H1 (cell line): ENCODE data around the gene CGB5. TPM values are rescaled to one million over a fixed set of nuclear protein-coding genes. Genes with fewer than 3 reads are reported as not detected.
"Not testable (repeated sequence)": the region's sequence is repeated elsewhere in the genome, so short reads cannot be mapped to it uniquely, and the experiment has no call there.

Experiments
- CTCF ChIA-PET: fragments of 300-600 bp; sonication (Branson Sonifier 250); formaldehyde crosslinking; loops from one replicate; lab custom pipeline; 2021; ENCODE audit not compliant: partially characterized antibody; lab: Charles Lee
- POLR2A ChIA-PET: fragments of 300-600 bp; sonication (Branson Sonifier 250); formaldehyde crosslinking; loops from one replicate; lab custom pipeline; 2021; ENCODE audit warnings: inconsistent platforms; ENCODE audit not compliant: partially characterized antibody; lab: Charles Lee
- DNase-seq, 2 experiments: peaks; one replicate each; pipeline versions ENCODE4 v3.0.0 to v3.0.0-alpha.2; 2010 to 2022; ENCODE audit warnings: low spot score in 2 of 2, low read depth in 1 of 2, mixed read lengths in 1 of 2
- FAIRE-seq: peaks from 2 replicates; lab custom pipeline; 2011; peaks lifted over from hg19 to GRCh38; lab: Jason Lieb, UNC
- H2AFZ ChIP-seq: 2 replicates; pipeline ENCODE4 v1.8.1; 2012; ENCODE audit warnings: low read length, inconsistent platforms
- H2AK5ac ChIP-seq: 2 replicates; pipeline ENCODE4 v1.6.1; 2013; ENCODE audit warnings: low read depth, low read length
- H2BK120ac ChIP-seq: replicated peaks from 2 replicates; pipeline ENCODE3; 2013; ENCODE audit warnings: low read depth, low read length, inconsistent platforms
- H2BK12ac ChIP-seq: 2 replicates; pipeline ENCODE4 v1.6.1; 2013; ENCODE audit warnings: low read depth, low read length
- H2BK15ac ChIP-seq: 2 replicates; pipeline ENCODE4 v1.6.1; 2013; ENCODE audit warnings: low read length
- H2BK20ac ChIP-seq: 2 replicates; pipeline ENCODE4 v1.6.1; 2013; ENCODE audit warnings: low read length
- H2BK5ac ChIP-seq: 2 replicates; pipeline ENCODE4 v1.6.1; 2013; ENCODE audit warnings: low read depth, low read length
- H3K14ac ChIP-seq: 2 replicates; pipeline ENCODE4 v1.6.1; 2013; ENCODE audit warnings: inconsistent platforms; ENCODE audit not compliant: insufficient read length
- H3K18ac ChIP-seq: 2 replicates; pipeline ENCODE4 v1.6.1; 2013; ENCODE audit warnings: low read length; ENCODE audit errors: extremely low read depth
- H3K23ac ChIP-seq: 2 replicates; pipeline ENCODE4 v1.6.1; 2013; ENCODE audit warnings: inconsistent platforms; ENCODE audit not compliant: insufficient read length
- H3K23me2 ChIP-seq: 2 replicates; pipeline ENCODE4 v1.6.1; 2013; ENCODE audit warnings: low read depth, low read length
- H3K27ac ChIP-seq: 2 replicates; pipeline ENCODE4 v1.6.1; 2011; ENCODE audit warnings: low read depth, low read length, inconsistent platforms
- H3K27me3 ChIP-seq, 4 experiments: replicated peaks in 1 of 4; 1 replicate in 1 of 4; 2 replicates in 3 of 4; pipeline versions ENCODE4 v1.6.1 to v1.8.1; 2011 to 2013; ENCODE audit warnings: low read length in 3 of 4, mild to moderate bottlenecking in 3 of 4, inconsistent platforms in 2 of 4, mixed read lengths in 2 of 4, moderate library complexity in 1 of 4; ENCODE audit not compliant: control insufficient read depth in 3 of 4, insufficient read depth in 3 of 4; ENCODE audit errors: extremely low read depth in 1 of 4
- H3K36me3 ChIP-seq, 4 experiments: 2 replicates each; pipeline versions ENCODE4 v1.6.1 to v1.8.1; 2011 to 2013; ENCODE audit warnings: mild to moderate bottlenecking in 4 of 4, low read length in 3 of 4, moderate library complexity in 2 of 4, control low read depth in 1 of 4, inconsistent platforms in 1 of 4; ENCODE audit not compliant: insufficient read depth in 4 of 4, control insufficient read depth in 2 of 4
- H3K4ac ChIP-seq: replicated peaks from 2 replicates; pipeline ENCODE3; 2013; ENCODE audit warnings: low read length, low read depth, mixed read lengths, inconsistent platforms; ENCODE audit not compliant: insufficient read length
- H3K4me1 ChIP-seq, 4 experiments: replicated peaks in 1 of 4; 1 replicate in 1 of 4; 2 replicates in 3 of 4; pipeline versions ENCODE4 v1.6.1 to v1.8.1; 2011 to 2013; ENCODE audit warnings: low read length in 3 of 4, inconsistent platforms in 2 of 4, mixed read lengths in 1 of 4; ENCODE audit not compliant: insufficient read depth in 4 of 4, control insufficient read depth in 3 of 4
- H3K4me2 ChIP-seq, 2 experiments: 2 replicates each; pipeline versions ENCODE4 v1.6.1 to v1.8.1; 2011 to 2013; ENCODE audit warnings: low read depth in 2 of 2, low read length in 2 of 2, control low read depth in 1 of 2, inconsistent platforms in 1 of 2, mild to moderate bottlenecking in 1 of 2; ENCODE audit not compliant: insufficient read depth in 1 of 2
- H3K4me3 ChIP-seq, 4 experiments: fragments of 200-600, 300-600 bp in 1 of 4; sonication (generic), shearing (Covaris generic), sonication (Bioruptor Twin) in 1 of 4; 2 replicates each; pipeline versions ENCODE4 v1.5.1 to v1.8.1; 2011 to 2016; ENCODE audit warnings: low read length in 4 of 4, low read depth in 3 of 4, control low read depth in 2 of 4, inconsistent platforms in 2 of 4, mild to moderate bottlenecking in 2 of 4, mixed read lengths in 1 of 4, moderate library complexity in 1 of 4; ENCODE audit not compliant: insufficient read depth in 2 of 4; ENCODE audit errors: extremely low read depth in 1 of 4
- H3K56ac ChIP-seq: replicated peaks from 2 replicates; pipeline ENCODE3; 2013; ENCODE audit warnings: low read depth, mild to moderate bottlenecking, mixed read lengths, low read length, inconsistent platforms; ENCODE audit not compliant: insufficient read length
- H3K79me1 ChIP-seq: 2 replicates; pipeline ENCODE4 v1.6.1; 2013; ENCODE audit warnings: low read depth, low read length, control low read depth
- H3K79me2 ChIP-seq, 2 experiments: 2 replicates each; pipeline versions ENCODE4 v1.6.1 to v1.8.1; 2012 to 2013; ENCODE audit warnings: low read length in 2 of 2, mild to moderate bottlenecking in 2 of 2, inconsistent platforms in 1 of 2; ENCODE audit not compliant: insufficient read depth in 2 of 2, control insufficient read depth in 1 of 2
- H3K9ac ChIP-seq, 4 experiments: replicated peaks in 1 of 4; 1 replicate in 1 of 4; 2 replicates in 3 of 4; pipeline versions ENCODE4 v1.6.1 to v1.8.1; 2011 to 2013; ENCODE audit warnings: low read depth in 3 of 4, low read length in 3 of 4, control low read depth in 2 of 4, mild to moderate bottlenecking in 2 of 4, moderate library complexity in 2 of 4, inconsistent platforms in 1 of 4; ENCODE audit errors: extremely low read depth in 1 of 4
- H3K9me3 ChIP-seq, 2 experiments: 2 replicates each; pipeline versions ENCODE4 v1.6.1 to v1.8.1; 2012 to 2013; ENCODE audit warnings: mild to moderate bottlenecking in 2 of 2, moderate library complexity in 2 of 2, control low read depth in 1 of 2, inconsistent platforms in 1 of 2, low read depth in 1 of 2, low read length in 1 of 2, mixed read lengths in 1 of 2; ENCODE audit not compliant: insufficient read depth in 2 of 2
- H4K20me1 ChIP-seq, 2 experiments: replicated peaks in 1 of 2; 2 replicates each; pipeline versions ENCODE3 to v1.8.1; 2011 to 2013; ENCODE audit warnings: inconsistent platforms in 2 of 2, low read length in 2 of 2, mild to moderate bottlenecking in 1 of 2; ENCODE audit not compliant: insufficient read depth in 2 of 2, control insufficient read depth in 1 of 2
- H4K5ac ChIP-seq: 2 replicates; pipeline ENCODE4 v1.6.1; 2013; ENCODE audit warnings: low read length, low read depth, mixed read lengths, inconsistent platforms; ENCODE audit not compliant: insufficient read length
- H4K8ac ChIP-seq: 2 replicates; pipeline ENCODE4 v1.8.0; 2013; ENCODE audit warnings: mild to moderate bottlenecking, moderate library complexity, low read length, inconsistent platforms; ENCODE audit not compliant: insufficient read depth; ENCODE audit errors: extremely low read depth
- H4K91ac ChIP-seq: replicated peaks from 2 replicates; pipeline ENCODE3; 2013; ENCODE audit warnings: low read length, mixed read lengths, inconsistent platforms; ENCODE audit not compliant: insufficient read length
- WGBS, 2 experiments: shearing (Covaris generic) in 1 of 2; methylation state at CpG; one replicate each; pipeline versions ENCODE4 v1.1.6 to v1.1.7; 2013 to 2015; ENCODE audit warnings: low lambda C conversion rate in 2 of 2, mixed read lengths in 2 of 2, inconsistent platforms in 1 of 2, low coverage in 1 of 2, missing lambda C conversion rate in 1 of 2; ENCODE audit not compliant: insufficient replicate concordance in 2 of 2, insufficient coverage in 1 of 2, insufficient read length in 1 of 2; ENCODE audit errors: extremely low coverage in 1 of 2, missing lambda C conversion rate in 1 of 2; 5-methylcytosine and 5-hydroxymethylcytosine counted together
- polyA plus RNA-seq, 7 experiments: library from polyadenylated mRNA; depleted of rRNA in 3 of 7; stranded (reverse) in 5 of 7; unstranded in 2 of 7; fragments of >200 nt in 5 of 7; fragments of 200-250 nt in 2 of 7; gene quantifications; 1 replicate in 5 of 7; 2 replicates in 1 of 7; 4 replicates in 1 of 7; pipeline versions ENCODE4 v1.2.1 to v1.2.3, GENCODE V29; 2011 to 2013; ENCODE audit warnings: missing spikeins in 2 of 7, mixed read lengths in 2 of 7
- total RNA-seq: library from RNA; stranded (reverse); fragmentation: NEBNext Ultra II Directional; extraction: Animal tissue kit (Norgen Biotek cat#: 25700); gene quantifications from 2 replicates; pipeline ENCODE4 v1.2.1, GENCODE V29; 2021

The CGB5 gene
- total and polyA plus RNA-seq, 2 of the 8 experiments (the other 6 are each of a cell fraction or from before 2014, with no cell fraction given), result 0.63 to 0.68 TPM

DNA sequence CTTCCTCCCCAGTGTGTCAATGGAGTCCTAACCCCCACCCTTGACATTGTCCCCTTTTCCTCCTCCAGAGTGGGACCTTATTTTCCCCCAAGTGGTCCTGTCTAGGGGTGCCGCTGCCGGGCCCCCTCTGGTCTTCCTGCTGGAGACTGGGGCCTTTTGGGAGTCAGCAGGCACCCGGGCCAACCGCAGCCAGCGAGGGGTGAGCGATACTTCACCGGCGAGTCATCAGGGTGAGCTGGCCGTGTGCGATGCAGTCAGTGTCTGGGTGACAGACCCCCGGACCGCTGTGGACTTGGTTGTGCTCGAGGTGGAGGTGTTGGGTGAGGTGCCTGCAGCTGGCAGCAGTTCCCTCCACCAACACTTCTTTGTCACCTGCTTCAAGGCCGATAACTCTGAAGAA lies 13.9 kb upstream of the CGB5 start:
- H2BK5ac ChIP-seq, H3K18ac ChIP-seq, H3K23me2 ChIP-seq, H3K4me1 ChIP-seq, H3K27ac ChIP-seq, H3K36me3 ChIP-seq, H2BK15ac ChIP-seq, H2AK5ac ChIP-seq, H2BK12ac ChIP-seq, POLR2A ChIA-PET, H4K8ac ChIP-seq, H3K14ac ChIP-seq, FAIRE-seq, H3K4me2 ChIP-seq, H2AFZ ChIP-seq, H3K4me3 ChIP-seq, H3K79me2 ChIP-seq, H3K4ac ChIP-seq, H3K23ac ChIP-seq, H4K5ac ChIP-seq, DNase-seq, H4K91ac ChIP-seq, H2BK120ac ChIP-seq, H3K9me3 ChIP-seq, H2BK20ac ChIP-seq, H3K56ac ChIP-seq, H4K20me1 ChIP-seq, H3K79me1 ChIP-seq, H3K9ac ChIP-seq, H3K27me3 ChIP-seq: not testable (repeated sequence)
- WGBS, 2 experiments, result 86% methylated on average over 14 of the region's 14 CpGs; no CpG with 5 or more reads in 1 of the 2 experiments
- CTCF ChIA-PET, result interaction anchor here (1.4 to 2.5 kb wide), 2 partner anchors 10 to 31 kb away, joined by 3 to 9 read pairs; a partner anchor contains a TSS

DNA sequence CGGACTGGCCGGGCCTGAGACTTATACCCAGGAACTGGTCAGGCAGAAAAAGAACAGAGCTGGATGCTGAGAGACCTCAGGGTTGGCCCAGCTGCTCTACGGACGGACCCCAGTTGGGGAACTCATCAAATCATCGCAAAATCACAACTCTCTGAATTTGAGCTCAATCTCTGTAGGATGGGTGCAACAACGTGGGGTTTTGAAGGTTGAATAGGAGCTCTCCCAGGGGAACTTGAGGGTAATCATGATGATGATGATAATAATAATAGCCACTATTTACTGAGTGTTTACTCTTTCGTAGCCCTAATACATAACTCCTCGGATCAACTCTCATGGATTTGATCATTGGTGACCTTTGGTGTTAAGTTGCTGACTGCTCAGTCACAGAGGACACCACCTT lies 13.3 kb upstream of the CGB5 start:
- H4K5ac ChIP-seq, DNase-seq, H2BK15ac ChIP-seq, H3K4me1 ChIP-seq, H3K79me2 ChIP-seq, H3K4ac ChIP-seq, H3K9me3 ChIP-seq, H3K56ac ChIP-seq, H3K23me2 ChIP-seq, H2BK12ac ChIP-seq, H2BK120ac ChIP-seq, H2BK20ac ChIP-seq, H3K9ac ChIP-seq, H3K23ac ChIP-seq, H4K91ac ChIP-seq, H3K4me2 ChIP-seq, POLR2A ChIA-PET, H3K18ac ChIP-seq, H3K27me3 ChIP-seq, H2AFZ ChIP-seq, H3K79me1 ChIP-seq, H4K20me1 ChIP-seq, H3K27ac ChIP-seq, H4K8ac ChIP-seq, H2AK5ac ChIP-seq, H2BK5ac ChIP-seq, H3K14ac ChIP-seq, H3K36me3 ChIP-seq, FAIRE-seq, H3K4me3 ChIP-seq: not testable (repeated sequence)
- CTCF ChIA-PET, result interaction anchor here (0.5 to 2.5 kb wide), 2 partner anchors 11 to 33 kb away, joined by 3 to 9 read pairs; a partner anchor contains a TSS
- WGBS, 2 experiments, result 92% methylated on average over 4 of the region's 8 CpGs; no CpG with 5 or more reads in 1 of the 2 experiments
